Endothelial cell of umbilical vein (primary cell): ENCODE data around the gene PDE7B. TPM values are rescaled to one million over a fixed set of nuclear protein-coding genes. Genes with fewer than 3 reads are reported as not detected.

ENCODE experiments used
- BruUV-seq: library from RNA; stranded (reverse); fragments of 400-500 nt; replicated peaks from 2 replicates; lab custom pipeline; 2021; lab: Mats Ljungman, UMichigan
- CTCF ChIA-PET: fragments of 300-600, 350-600 bp; sonication (Branson Sonifier 250); formaldehyde crosslinking; loops from one replicate; lab custom pipeline; 2021; ENCODE audit warnings: antibody characterized with exemption, inconsistent platforms; lab: Charles Lee
- POLR2A ChIA-PET: fragments of 300-600, 350-600 bp; sonication (Branson Sonifier 250); formaldehyde crosslinking; loops from one replicate; lab custom pipeline; 2021; ENCODE audit warnings: antibody characterized with exemption, inconsistent platforms; lab: Charles Lee
- DNase-seq: peaks from one replicate; pipeline ENCODE4 v3.0.0-alpha.2; 2011; ENCODE audit warnings: low read depth, low spot score
- FAIRE-seq: peaks from 2 replicates; lab custom pipeline; 2011; peaks lifted over from hg19 to GRCh38; lab: Jason Lieb, UNC
- H2AFZ ChIP-seq: 2 replicates; pipeline ENCODE4 v1.6.0; 2012; ENCODE audit warnings: low read depth, low read length, control low read depth, inconsistent platforms
- H3K27ac ChIP-seq: 2 replicates; pipeline ENCODE4 v1.5.1; 2011; ENCODE audit warnings: low read depth, mild to moderate bottlenecking, control low read depth, low read length, moderate library complexity; ENCODE audit not compliant: insufficient read depth
- H3K27me3 ChIP-seq, 2 experiments: 2 replicates each; pipeline versions ENCODE4 v1.6.0 to v1.6.1; 2011; ENCODE audit warnings: low read length in 2 of 2, mixed read lengths in 1 of 2; ENCODE audit not compliant: control insufficient read depth in 2 of 2, insufficient read depth in 2 of 2
- H3K36me3 ChIP-seq, 2 experiments: 2 replicates in 1 of 2; 3 replicates in 1 of 2; pipeline ENCODE4 v1.5.1; 2011; ENCODE audit warnings: low read length in 2 of 2, mild to moderate bottlenecking in 1 of 2, moderate library complexity in 1 of 2; ENCODE audit not compliant: control insufficient read depth in 2 of 2, insufficient read depth in 2 of 2; ENCODE audit errors: extremely low read depth in 1 of 2
- H3K4me1 ChIP-seq: 3 replicates; pipeline ENCODE4 v1.5.1; 2011; ENCODE audit warnings: mild to moderate bottlenecking, low read length; ENCODE audit not compliant: control insufficient read depth, insufficient read depth; ENCODE audit errors: extremely low read depth
- H3K4me2 ChIP-seq: 2 replicates; pipeline ENCODE4 v1.6.1; 2011; ENCODE audit warnings: low read length, control low read depth, mixed read lengths; ENCODE audit not compliant: insufficient read depth
- H3K4me3 ChIP-seq, 3 experiments: fragments of 200-600 bp in 1 of 3; sonication (generic), shearing (Covaris generic) in 1 of 3; replicated peaks in 1 of 3; 2 replicates each; pipeline ENCODE4 v1.5.1; 2011 to 2016; ENCODE audit warnings: control low read depth in 3 of 3, low read length in 3 of 3, mild to moderate bottlenecking in 2 of 3, inconsistent platforms in 1 of 3, low read depth in 1 of 3, moderate library complexity in 1 of 3; ENCODE audit not compliant: insufficient read depth in 1 of 3
- H3K79me2 ChIP-seq: 2 replicates; pipeline ENCODE4 v1.6.0; 2012; ENCODE audit warnings: low read length, inconsistent platforms; ENCODE audit not compliant: control insufficient read depth, insufficient read depth
- H3K9ac ChIP-seq: replicated peaks from 2 replicates; pipeline ENCODE3; 2011; ENCODE audit warnings: low read length, control low read depth; ENCODE audit not compliant: insufficient read depth; ENCODE audit errors: extremely low read depth
- H3K9me1 ChIP-seq: replicated peaks from 3 replicates; pipeline ENCODE4 v1.6.0; 2011; ENCODE audit warnings: mild to moderate bottlenecking, low read length; ENCODE audit not compliant: control insufficient read depth, insufficient read depth; ENCODE audit errors: extremely low read depth
- H3K9me3 ChIP-seq: replicated peaks from 2 replicates; pipeline ENCODE4 v1.5.1; 2012; ENCODE audit warnings: low read length, inconsistent platforms; ENCODE audit not compliant: control insufficient read depth, insufficient read depth
- H4K20me1 ChIP-seq: replicated peaks from 2 replicates; pipeline ENCODE3; 2011; ENCODE audit warnings: mild to moderate bottlenecking, low read length; ENCODE audit not compliant: control insufficient read depth, insufficient read depth; ENCODE audit errors: extremely low read depth
- CTCF ChIP-seq, 2 donors: IDR thresholded peaks; 1 replicate in 1 of 2; 2 replicates in 1 of 2; pipeline ENCODE4 v1.5.1; 2011; ENCODE audit warnings: low read length in 2 of 2, mild to moderate bottlenecking in 2 of 2, moderate library complexity in 2 of 2, control low read depth in 1 of 2, inconsistent platforms in 1 of 2, low read depth in 1 of 2; ENCODE audit not compliant: insufficient read depth in 1 of 2; ENCODE audit errors: extremely low read depth in 1 of 2
- EZH2 ChIP-seq: IDR thresholded peaks from 2 replicates; pipeline ENCODE4 v1.6.1; 2012; ENCODE audit warnings: borderline replicate concordance, low read depth, mild to moderate bottlenecking, moderate library complexity, low read length, inconsistent platforms; ENCODE audit not compliant: severe bottlenecking
- FOS ChIP-seq: IDR thresholded peaks from 2 replicates; pipeline ENCODE4 v1.6.1; 2011; ENCODE audit warnings: mild to moderate bottlenecking, low read length, moderate library complexity, borderline replicate concordance; ENCODE audit not compliant: insufficient read depth
- GATA2 ChIP-seq: IDR thresholded peaks from 2 replicates; pipeline ENCODE4 v1.7.0; 2011; ENCODE audit warnings: low read depth, mild to moderate bottlenecking, moderate library complexity, mixed read lengths, low read length; ENCODE audit not compliant: insufficient read length, insufficient read depth
- JUN ChIP-seq: IDR thresholded peaks from 2 replicates; pipeline ENCODE4 v1.6.1; 2011; ENCODE audit warnings: borderline replicate concordance, low read depth; ENCODE audit not compliant: insufficient read length, insufficient read depth
- MAX ChIP-seq: IDR thresholded peaks from 2 replicates; pipeline ENCODE4 v1.6.1; 2011; ENCODE audit not compliant: insufficient read depth, insufficient read length
- MYC ChIP-seq: IDR thresholded peaks from one replicate; pipeline ENCODE4 v1.6.1; 2011; ENCODE audit warnings: mild to moderate bottlenecking, low read depth, low read length
- POLR2A ChIP-seq: IDR thresholded peaks from 2 replicates; pipeline ENCODE4 v1.6.1; 2012; ENCODE audit warnings: low read depth, mild to moderate bottlenecking, control low read depth, low read length
- POLR2AphosphoS5 ChIP-seq: IDR thresholded peaks from 2 replicates; pipeline ENCODE4 v1.6.1; 2012; ENCODE audit warnings: low read depth, mild to moderate bottlenecking, control low read depth, low read length, moderate library complexity; ENCODE audit not compliant: insufficient read depth
- dilution Hi-C: fragments of 300-500 bp; cut with MboI; formaldehyde crosslinking; loops from one replicate; pipeline ENCODE4 v1.15.0; 2019; ENCODE audit warnings: low sequenced_read_pairs; ENCODE audit not compliant: extremely low pct_ligation_motif_present
- intact Hi-C: fragments of 100-400 bp; cut with micrococcal nuclease; formaldehyde crosslinking; loops from one replicate; pipeline ENCODE4 v1.10.0; 2022
- polyA plus RNA-seq, 4 experiments: library from polyadenylated mRNA; depleted of rRNA in 3 of 4; stranded (reverse) in 3 of 4; unstranded in 1 of 4; fragments of >200 nt; gene quantifications; 2 replicates each; pipeline versions ENCODE4 v1.2.1 to v1.2.3, GENCODE V29; 2011 to 2012; ENCODE audit warnings: missing spikeins in 1 of 4
- total RNA-seq: library from RNA; stranded (reverse); gene quantifications from 2 replicates; pipeline ENCODE4 v1.2.3, GENCODE V29; 2021

Gene PDE7B
- total and polyA plus RNA-seq, 2 donors (not counting 3 experiments of a cell fraction or from before 2014, with no cell fraction given), result 20.6 to 25.1 TPM

GRCh38 chr6:136158971-136159370, 307.5 kb downstream of the PDE7B start:
- TF ChIP-seq CTCF (IDR thresholded peaks at IDR 0.05; ENCODE audit: extremely low read depth in 1 of 2, insufficient read depth in 1 of 2, low read depth in 1 of 2, low read length in 2 of 2) (no peak), JUN (no peak), FOS (no peak), MYC (no peak)
- BruUV-seq, result no TSS peak
- ChIA-PET POLR2A (no interaction called here), CTCF (no interaction called here)
- Histone ChIP-seq H3K79me2 (no peaks in the 10 kb centered on the region), H4K20me1 (no peaks in the 10 kb centered on the region), H2AFZ (no peak overlapping the region), H3K27me3 (no peaks in the 10 kb centered on the region), H3K4me2 (no peak overlapping the region), H3K9me1 (no peaks in the 10 kb centered on the region), H3K4me3 (no peak overlapping the region), H3K27ac (no peak overlapping the region), H3K9me3 (no peaks in the 10 kb centered on the region), H3K4me1 (no peaks in the 10 kb centered on the region), H3K9ac (no peak overlapping the region), H3K36me3 (peaks cover 23 to 24% of the 10 kb centered on the region in 2 experiments)
- dilution Hi-C loops, result no loop called here
- intact Hi-C loops, result no loop called here
- DNase-seq (no peak), FAIRE-seq (no peak)

GRCh38 chr6:136160250-136160649, 308.7 kb downstream of the PDE7B start:
- H3K36me3 ChIP-seq, result peaks cover 18 to 23% of the 10 kb centered on the region in 2 experiments
- H3K27ac ChIP-seq, result no peak overlapping the region
- POLR2A ChIA-PET, result no interaction called here
- H3K79me2 ChIP-seq, result no peaks in the 10 kb centered on the region
- DNase-seq, result no peak
- dilution Hi-C loops (no loop called here), intact Hi-C loops (no loop called here)
- no peak overlapping the region for H3K4me3 ChIP-seq
- H3K9ac ChIP-seq, result no peak overlapping the region
- no peaks in the 10 kb centered on the region for H4K20me1 ChIP-seq
- BruUV-seq, result no TSS peak
- H3K4me1 ChIP-seq, result no peaks in the 10 kb centered on the region
- H2AFZ ChIP-seq, result no peak overlapping the region
- H3K9me3 ChIP-seq, result no peaks in the 10 kb centered on the region
- H3K4me2 ChIP-seq, result no peak overlapping the region
- FAIRE-seq, result no peak
- no peaks in the 10 kb centered on the region for H3K27me3 ChIP-seq
- TF ChIP-seq POLR2A (no peak), POLR2AphosphoS5 (no peak), CTCF (IDR thresholded peaks at IDR 0.05; ENCODE audit: extremely low read depth in 1 of 2, insufficient read depth in 1 of 2, low read depth in 1 of 2, low read length in 2 of 2) (no peak), FOS (no peak), MYC (no peak), EZH2 (no peak), JUN (no peak), MAX (no peak), GATA2 (no peak)
- CTCF ChIA-PET, result no interaction called here
- H3K9me1 ChIP-seq, result no peaks in the 10 kb centered on the region
